Activated CD8-positive, alpha-beta T cell treated with anti-CD3 and anti-CD28 coated beads for 36 hours (primary cell): ENCODE measurements around the gene STK4. TPM values are rescaled to one million over a fixed set of nuclear protein-coding genes. Genes with fewer than 3 reads are reported as not detected.

ENCODE experiments used
- ATAC-seq: fragments of 200-7000 bp; cut with Tn5 transposase; one replicate; pipeline ENCODE4 v1.10.0; 2021; ENCODE audit warnings: mild to moderate bottlenecking, moderate library complexity
- CTCF ChIA-PET: fragments of 350-600 bp; sonication (Branson Sonifier 250); formaldehyde crosslinking; loops from one replicate; lab custom pipeline; 2021; ENCODE audit warnings: antibody characterized with exemption; lab: Charles Lee
- POLR2A ChIA-PET: fragments of 350-600 bp; sonication (Branson Sonifier 250); formaldehyde crosslinking; loops from one replicate; lab custom pipeline; 2021; ENCODE audit warnings: antibody characterized with exemption; lab: Charles Lee
- DNase-seq: peaks from one replicate; pipeline ENCODE4 v3.0.0-alpha.2; 2020
- H3K27ac Mint-ChIP-seq: one replicate; pipeline ENCODE4 v1.8.0; 2021; ENCODE audit warnings: mild to moderate bottlenecking, mixed read lengths
- H3K27me3 Mint-ChIP-seq: one replicate; pipeline ENCODE4 v1.8.0; 2021; ENCODE audit warnings: mixed read lengths
- H3K36me3 Mint-ChIP-seq: one replicate; pipeline ENCODE4 v1.8.0; 2021; ENCODE audit warnings: low read depth, mixed read lengths
- H3K4me1 Mint-ChIP-seq: one replicate; pipeline ENCODE4 v1.8.0; 2021; ENCODE audit warnings: low read depth, mixed read lengths
- H3K4me3 Mint-ChIP-seq: one replicate; pipeline ENCODE4 v1.8.0; 2021; ENCODE audit warnings: mild to moderate bottlenecking, moderate library complexity, mixed read lengths
- H3K9me3 Mint-ChIP-seq: one replicate; pipeline ENCODE4 v1.8.0; 2021; ENCODE audit warnings: mixed read lengths
- intact Hi-C: fragments of 100-400 bp; cut with micrococcal nuclease; formaldehyde crosslinking; loops from one replicate; pipeline ENCODE4 v1.10.0; 2022
- total RNA-seq, 2 experiments: library from RNA; stranded (reverse); gene quantifications; one replicate each; pipeline ENCODE4 v1.2.3, GENCODE V29; 2021
- TF ChIP-seq, protein P1 (sequence below): fragments of 200-600 bp; IDR thresholded peaks from one replicate; pipeline ENCODE4 v1.8.0; 2022; ENCODE audit warnings: antibody characterized with exemption, mild to moderate bottlenecking

The STK4 gene
- total RNA-seq, 2 experiments from 2014 or later: 154 to 165 TPM

DNA sequence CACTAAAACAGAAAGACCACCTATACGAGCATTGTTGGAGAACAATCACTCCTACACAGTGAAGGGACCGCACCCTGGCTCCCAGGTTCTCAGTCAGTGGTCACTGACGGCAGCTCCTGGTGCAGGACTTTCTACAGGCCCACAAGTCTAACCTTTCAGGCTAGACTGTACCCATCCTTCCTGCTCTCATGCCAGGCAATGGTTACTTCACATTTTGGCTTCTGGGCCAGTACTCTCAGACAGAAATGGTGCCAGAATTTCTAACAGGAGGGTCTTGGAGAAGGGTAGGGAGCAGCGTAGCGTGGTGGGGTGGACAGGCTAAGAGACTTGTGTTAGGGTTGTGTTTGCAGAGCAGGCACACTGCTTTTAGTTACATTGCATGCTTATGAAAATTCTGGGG, 18.2 kb upstream of the STK4 start:
- Mint-ChIP-seq H3K27me3 (no peaks in the 10 kb centered on the region), H3K4me3 (no peak overlapping the region), H3K27ac (no peak overlapping the region), H3K36me3 (peaks cover 69% of the 10 kb centered on the region), H3K4me1 (peaks cover 9% of the 10 kb centered on the region), H3K9me3 (no peaks in the 10 kb centered on the region)
- no peak for DNase-seq
- TF ChIP-seq, protein P1, sequence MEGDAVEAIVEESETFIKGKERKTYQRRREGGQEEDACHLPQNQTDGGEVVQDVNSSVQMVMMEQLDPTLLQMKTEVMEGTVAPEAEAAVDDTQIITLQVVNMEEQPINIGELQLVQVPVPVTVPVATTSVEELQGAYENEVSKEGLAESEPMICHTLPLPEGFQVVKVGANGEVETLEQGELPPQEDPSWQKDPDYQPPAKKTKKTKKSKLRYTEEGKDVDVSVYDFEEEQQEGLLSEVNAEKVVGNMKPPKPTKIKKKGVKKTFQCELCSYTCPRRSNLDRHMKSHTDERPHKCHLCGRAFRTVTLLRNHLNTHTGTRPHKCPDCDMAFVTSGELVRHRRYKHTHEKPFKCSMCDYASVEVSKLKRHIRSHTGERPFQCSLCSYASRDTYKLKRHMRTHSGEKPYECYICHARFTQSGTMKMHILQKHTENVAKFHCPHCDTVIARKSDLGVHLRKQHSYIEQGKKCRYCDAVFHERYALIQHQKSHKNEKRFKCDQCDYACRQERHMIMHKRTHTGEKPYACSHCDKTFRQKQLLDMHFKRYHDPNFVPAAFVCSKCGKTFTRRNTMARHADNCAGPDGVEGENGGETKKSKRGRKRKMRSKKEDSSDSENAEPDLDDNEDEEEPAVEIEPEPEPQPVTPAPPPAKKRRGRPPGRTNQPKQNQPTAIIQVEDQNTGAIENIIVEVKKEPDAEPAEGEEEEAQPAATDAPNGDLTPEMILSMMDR: no peak
- intact Hi-C loops: no loop called here
- ChIA-PET CTCF (interaction anchor here (1.0 to 1.7 kb wide), 3 partner anchors 63 to 149 kb away, joined by 3 to 6 read pairs (median 3); no protein-coding TSS in a partner anchor), POLR2A (interaction anchor here (0.7 to 4.7 kb wide), 5 partner anchors 9 to 12 kb away, joined by 3 to 35 read pairs (median 4); partner anchors contain the start of gene TOMM34)
- ATAC-seq: no peak

- ATAC-seq (no peak), DNase-seq (no peak)
- Mint-ChIP-seq H3K4me1 (peaks cover 12% of the 10 kb centered on the region), H3K27me3 (no peaks in the 10 kb centered on the region), H3K4me3 (no peak overlapping the region), H3K27ac (no peak overlapping the region), H3K36me3 (peaks cover 72% of the 10 kb centered on the region), H3K9me3 (no peaks in the 10 kb centered on the region)
- TF ChIP-seq, protein P1: no peak
- intact Hi-C loops: no loop called here
- ChIA-PET CTCF (interaction anchor here (0.8 to 1.7 kb wide), 3 partner anchors 96 to 148 kb away, joined by 3 to 6 read pairs (median 3); no protein-coding TSS in a partner anchor), POLR2A (interaction anchor here (1.1 to 4.7 kb wide), 3 partner anchors 9 to 12 kb away, joined by 3 to 35 read pairs (median 7); partner anchors contain the start of gene TOMM34)
These were observed 17.8 kb upstream of the STK4 start for GRCh38 chr20:44948513-44948912.

GRCh38 chr20:44950368-44950767, 15.9 kb upstream of the STK4 start:
- DNase-seq (no peak), ATAC-seq (no peak)
- TF ChIP-seq, protein P1: no peak
- no peak overlapping the region for H3K4me3 Mint-ChIP-seq
- peaks cover 15% of the 10 kb centered on the region for H3K4me1 Mint-ChIP-seq
- peaks cover 75% of the 10 kb centered on the region for H3K36me3 Mint-ChIP-seq
- CTCF ChIA-PET: interaction anchor here (1.1 to 3.3 kb wide), 3 partner anchors 15 to 145 kb away, joined by 5 to 10 read pairs (median 5); no protein-coding TSS in a partner anchor
- intact Hi-C loops: no loop called here
- POLR2A ChIA-PET: interaction anchor here (1.1 to 5.4 kb wide), 4 partner anchors 8 to 41 kb away, joined by 3 to 35 read pairs (median 16); partner anchors contain the start of genes PABPC1L and TOMM34
- H3K27ac Mint-ChIP-seq: no peak overlapping the region
- no peaks in the 10 kb centered on the region for H3K9me3 Mint-ChIP-seq
- no peaks in the 10 kb centered on the region for H3K27me3 Mint-ChIP-seq

DNA sequence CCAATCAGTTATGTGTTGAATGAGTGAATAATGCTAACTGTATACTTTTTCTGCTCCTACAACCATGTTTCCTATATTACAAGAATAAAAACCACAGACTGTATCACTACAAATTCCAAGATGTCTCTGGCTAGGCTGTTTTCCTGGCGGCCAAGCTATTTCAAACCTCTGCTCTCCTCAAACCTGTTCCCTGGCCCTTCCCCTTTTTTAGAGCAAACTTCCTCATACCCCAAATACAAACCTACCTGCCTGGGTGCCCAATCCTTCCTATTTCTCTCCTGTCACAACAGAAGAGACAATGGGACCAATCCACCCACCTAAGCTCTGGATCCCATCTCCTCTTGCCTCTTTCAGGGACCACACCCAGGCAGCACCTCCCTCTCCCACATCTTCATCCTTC, 13.6 kb upstream of the STK4 start:
- peaks cover 31% of the 10 kb centered on the region for H3K4me1 Mint-ChIP-seq
- ChIA-PET POLR2A (interaction anchor here (0.7 to 5.4 kb wide), 5 partner anchors 11 to 100 kb away, joined by 3 to 30 read pairs (median 5); no protein-coding TSS in a partner anchor), CTCF (interaction anchor here (0.8 to 3.3 kb wide), 5 partner anchors 8 to 143 kb away, joined by 3 to 10 read pairs (median 9); partner anchors contain the start of gene TOMM34)
- intact Hi-C loops: no loop called here
- no peaks in the 10 kb centered on the region for H3K27me3 Mint-ChIP-seq
- TF ChIP-seq, protein P1: no peak
- H3K36me3 Mint-ChIP-seq: peaks cover 79% of the 10 kb centered on the region
- ATAC-seq: no peak
- no peak for DNase-seq
- H3K9me3 Mint-ChIP-seq: no peaks in the 10 kb centered on the region
- H3K27ac Mint-ChIP-seq: peak overlapping the region; percentile 40
- H3K4me3 Mint-ChIP-seq: no peak overlapping the region

- POLR2A ChIA-PET: interaction anchor here (1.0 to 5.4 kb wide), 4 partner anchors 9 to 42 kb away, joined by 4 to 30 read pairs (median 8); no protein-coding TSS in a partner anchor
- TF ChIP-seq, protein P1: no peak
- CTCF ChIA-PET: interaction anchor here (0.9 to 1.2 kb wide), 2 partner anchors 11 to 129 kb away, joined by 3 read pairs; no protein-coding TSS in a partner anchor
- no peak overlapping the region for H3K27ac Mint-ChIP-seq
- H3K36me3 Mint-ChIP-seq: peaks cover 84% of the 10 kb centered on the region
- no peak overlapping the region for H3K4me3 Mint-ChIP-seq
- no peaks in the 10 kb centered on the region for H3K27me3 Mint-ChIP-seq
- H3K9me3 Mint-ChIP-seq: no peaks in the 10 kb centered on the region
- ATAC-seq (no peak), DNase-seq (no peak)
- intact Hi-C loops: no loop called here
- H3K4me1 Mint-ChIP-seq: peaks cover 44% of the 10 kb centered on the region
These were observed 12.1 kb upstream of the STK4 start for GRCh38 chr20:44954211-44954610.
